Activated CD8-positive, alpha-beta memory T cell treated with anti-CD3 and anti-CD28 coated beads for 36 hours (primary cell): ENCODE measurements around the gene TBX4. TPM values are rescaled to one million over a fixed set of nuclear protein-coding genes. Genes with fewer than 3 reads are reported as not detected.
"Not testable (repeated sequence)": the region's sequence is repeated elsewhere in the genome, so short reads cannot be mapped to it uniquely, and the experiment has no call there.

Experiments used
- CTCF ChIA-PET: fragments of 350-600 bp; sonication (Branson Sonifier 250); formaldehyde crosslinking; loops from one replicate; lab custom pipeline; 2021; ENCODE audit warnings: antibody characterized with exemption; lab: Charles Lee
- POLR2A ChIA-PET: fragments of 350-600 bp; sonication (Branson Sonifier 250); formaldehyde crosslinking; loops from one replicate; lab custom pipeline; 2021; ENCODE audit warnings: antibody characterized with exemption; lab: Charles Lee
- total RNA-seq, 2 experiments: library from RNA; stranded (reverse); gene quantifications; one replicate each; pipeline ENCODE4 v1.2.3, GENCODE V29; 2021

The TBX4 gene
- total RNA-seq, 2 experiments from 2014 or later, result not detected

DNA sequence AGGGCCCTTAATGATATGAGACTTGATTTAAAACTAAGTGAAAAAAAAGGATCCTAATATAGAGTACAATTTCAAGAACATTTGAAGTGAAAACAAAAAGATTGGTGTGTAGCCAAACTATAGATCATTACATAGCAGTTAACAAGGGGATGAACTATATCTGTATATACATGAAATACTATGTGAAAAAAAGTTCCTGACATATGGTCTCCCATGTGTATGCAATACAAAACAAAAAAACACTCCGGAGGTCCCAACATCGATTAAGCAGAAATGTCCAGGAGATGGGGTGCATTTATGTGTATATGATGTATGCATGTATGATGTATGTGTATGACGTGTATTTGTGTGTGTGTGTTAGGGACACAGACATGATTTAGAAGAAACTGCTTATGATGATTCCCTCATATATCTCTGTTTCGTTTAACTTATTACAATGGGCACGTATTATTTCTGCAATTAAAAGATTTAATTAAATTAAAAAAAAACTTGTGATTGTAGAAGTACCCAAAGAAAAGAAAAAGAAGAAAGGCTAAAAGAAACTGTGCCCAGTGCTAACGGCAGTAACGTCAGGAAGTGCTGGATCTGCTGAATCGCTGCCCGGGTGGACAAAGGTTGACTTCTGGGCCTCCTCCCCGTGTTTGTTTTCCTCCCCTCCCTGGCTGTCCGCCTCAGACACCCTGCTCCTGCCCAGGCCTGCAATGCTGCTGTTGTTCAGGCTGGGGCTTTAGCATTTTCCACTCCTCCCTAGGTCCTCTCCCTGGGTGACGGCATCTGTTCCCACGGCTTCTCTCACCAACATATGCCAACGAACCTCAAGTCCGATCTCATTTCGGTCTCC is 36.9 kb downstream of the TBX4 start:
- POLR2A ChIA-PET, result no interaction called here
- CTCF ChIA-PET, result no interaction called here

DNA sequence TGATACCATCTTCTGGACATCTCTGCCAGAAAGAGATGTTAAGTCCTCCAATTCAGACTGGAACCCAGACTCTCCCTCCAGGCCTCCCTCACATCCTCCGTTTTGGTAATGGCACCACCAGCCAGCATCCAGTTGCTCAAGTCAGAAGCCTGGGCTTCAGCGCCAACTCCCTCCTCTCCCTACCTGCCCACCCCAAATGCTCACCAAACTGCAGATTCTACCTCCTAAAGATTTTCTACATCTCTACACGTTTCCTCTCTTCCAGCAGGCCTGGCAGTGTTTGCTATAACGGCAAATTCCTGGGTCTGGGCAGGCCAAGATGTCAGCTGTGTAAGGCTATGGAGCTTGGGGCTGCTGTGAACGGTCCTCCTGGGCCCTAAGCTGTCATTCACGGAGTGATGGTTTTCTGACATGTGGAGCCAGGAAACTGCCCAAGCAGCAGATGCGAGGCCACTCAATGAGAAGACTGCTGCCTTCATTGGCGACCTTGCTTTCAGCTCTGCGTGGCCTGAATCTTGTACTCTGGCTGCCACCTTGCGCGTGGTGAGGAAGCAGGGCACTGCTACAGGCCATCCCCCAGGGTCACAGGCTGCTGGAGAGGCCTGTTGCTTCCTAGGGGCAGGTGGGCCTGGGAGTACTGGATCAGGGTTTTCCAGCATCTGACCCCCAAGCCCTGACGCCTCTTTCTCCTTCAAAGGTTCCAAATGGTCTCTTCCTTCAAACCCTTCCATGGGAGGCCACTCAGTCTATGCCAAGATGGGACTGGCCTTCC is 37.7 kb downstream of the TBX4 start:
- ChIA-PET POLR2A (no interaction called here), CTCF (no interaction called here)

DNA sequence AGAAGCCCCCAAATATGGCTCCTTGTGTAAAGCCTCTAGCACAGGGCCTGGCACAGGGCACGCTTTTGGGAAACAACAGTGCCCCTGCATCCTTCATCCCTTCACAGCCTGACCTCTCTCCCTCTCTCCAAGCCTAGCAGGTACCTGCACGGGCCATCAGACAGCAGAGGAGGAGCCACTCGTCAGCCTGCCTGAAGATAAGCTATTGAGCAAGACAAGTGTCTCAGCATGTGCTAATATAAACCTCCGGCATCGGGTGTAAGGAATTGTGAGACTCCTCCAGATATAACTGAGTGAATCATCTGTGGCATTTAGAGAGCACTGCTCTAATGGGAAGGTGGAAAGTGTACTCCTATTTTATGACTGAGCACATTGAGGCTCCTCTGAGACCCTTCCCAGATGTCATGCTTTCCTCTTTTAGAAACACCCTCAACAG is 38.3 kb downstream of the TBX4 start:
- CTCF ChIA-PET, result no interaction called here
- POLR2A ChIA-PET, result no interaction called here

DNA sequence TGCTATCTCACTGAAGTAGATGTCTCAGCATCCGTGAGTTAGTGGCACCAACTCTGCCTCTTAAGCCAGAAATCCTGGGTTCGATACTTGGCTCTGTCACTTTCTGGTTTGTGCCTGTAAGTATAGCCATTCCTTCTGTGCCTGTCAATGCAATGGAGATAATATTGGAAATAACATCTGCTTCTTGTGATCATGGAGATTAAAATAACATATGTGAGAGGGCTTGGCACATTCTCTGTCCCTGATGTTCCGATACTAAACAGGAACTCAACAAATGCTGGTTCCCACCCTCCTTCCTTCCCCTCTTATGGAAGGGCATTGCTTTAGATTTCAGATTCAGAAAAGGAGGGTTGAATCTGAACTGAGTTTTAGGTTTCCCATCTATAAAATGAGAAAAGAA is 39.8 kb downstream of the TBX4 start:
- ChIA-PET POLR2A (no interaction called here), CTCF (no interaction called here)

DNA sequence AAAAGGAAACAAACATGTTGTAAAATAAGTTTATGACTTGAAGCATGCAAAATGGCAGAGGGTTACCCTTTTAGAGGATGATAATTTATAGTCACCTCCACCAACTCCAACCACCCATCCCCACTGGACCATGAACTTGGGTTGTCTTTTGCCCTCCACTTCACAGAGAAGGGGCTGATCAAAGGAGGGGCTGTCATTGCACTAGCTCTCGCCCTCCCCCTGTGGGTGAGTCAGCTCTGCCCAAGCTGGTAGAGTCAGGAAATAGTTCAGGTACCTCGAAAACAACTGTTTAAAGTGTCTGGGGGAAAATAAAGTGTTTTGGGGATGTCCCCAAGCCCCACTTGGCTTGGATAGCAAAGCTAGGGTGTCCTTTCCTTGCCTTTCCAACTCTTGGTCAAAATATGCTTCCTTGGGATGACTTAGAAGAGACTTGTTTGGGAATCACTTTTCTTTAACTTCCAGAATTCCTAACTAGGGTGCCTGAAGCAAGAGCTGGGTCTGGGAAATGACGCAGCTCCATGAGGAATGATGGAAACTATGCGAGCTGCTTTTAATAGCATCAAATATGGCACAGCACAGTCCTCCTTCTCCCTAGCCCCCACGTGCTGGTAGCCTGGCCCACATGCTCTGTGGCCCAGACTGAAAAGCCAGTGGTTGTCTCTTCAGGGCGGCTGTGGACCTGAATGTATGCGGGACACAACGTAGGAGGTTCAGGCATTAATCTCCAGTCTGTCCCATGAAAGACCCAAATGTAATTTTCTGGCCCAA is 40.7 kb downstream of the TBX4 start:
- ChIA-PET POLR2A (no interaction called here), CTCF (no interaction called here)

DNA sequence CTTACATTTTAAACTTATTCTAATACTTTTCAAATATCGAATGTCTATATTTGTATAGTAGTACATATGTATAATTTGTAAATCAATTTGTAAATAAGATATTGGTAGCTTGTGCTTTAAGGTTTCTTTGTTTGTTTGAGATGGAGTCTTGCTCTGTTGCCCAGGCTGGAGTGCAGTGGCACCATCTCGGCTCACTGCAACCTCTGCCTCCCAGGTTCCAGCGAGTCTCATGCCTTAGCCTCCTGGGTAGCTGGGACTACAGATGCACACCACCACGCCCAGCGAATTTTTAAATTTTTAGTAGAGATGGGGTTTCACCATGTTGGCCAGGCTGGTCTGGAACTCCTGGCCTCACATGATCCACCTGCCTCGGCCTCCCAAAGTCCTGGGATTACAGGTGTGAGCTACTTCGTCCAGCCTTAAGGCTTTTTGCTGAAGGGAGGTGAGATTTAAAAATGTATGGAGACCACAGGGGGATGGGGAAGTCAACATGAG is 41.7 kb downstream of the TBX4 start:
- CTCF ChIA-PET, POLR2A ChIA-PET: not testable (repeated sequence)

DNA sequence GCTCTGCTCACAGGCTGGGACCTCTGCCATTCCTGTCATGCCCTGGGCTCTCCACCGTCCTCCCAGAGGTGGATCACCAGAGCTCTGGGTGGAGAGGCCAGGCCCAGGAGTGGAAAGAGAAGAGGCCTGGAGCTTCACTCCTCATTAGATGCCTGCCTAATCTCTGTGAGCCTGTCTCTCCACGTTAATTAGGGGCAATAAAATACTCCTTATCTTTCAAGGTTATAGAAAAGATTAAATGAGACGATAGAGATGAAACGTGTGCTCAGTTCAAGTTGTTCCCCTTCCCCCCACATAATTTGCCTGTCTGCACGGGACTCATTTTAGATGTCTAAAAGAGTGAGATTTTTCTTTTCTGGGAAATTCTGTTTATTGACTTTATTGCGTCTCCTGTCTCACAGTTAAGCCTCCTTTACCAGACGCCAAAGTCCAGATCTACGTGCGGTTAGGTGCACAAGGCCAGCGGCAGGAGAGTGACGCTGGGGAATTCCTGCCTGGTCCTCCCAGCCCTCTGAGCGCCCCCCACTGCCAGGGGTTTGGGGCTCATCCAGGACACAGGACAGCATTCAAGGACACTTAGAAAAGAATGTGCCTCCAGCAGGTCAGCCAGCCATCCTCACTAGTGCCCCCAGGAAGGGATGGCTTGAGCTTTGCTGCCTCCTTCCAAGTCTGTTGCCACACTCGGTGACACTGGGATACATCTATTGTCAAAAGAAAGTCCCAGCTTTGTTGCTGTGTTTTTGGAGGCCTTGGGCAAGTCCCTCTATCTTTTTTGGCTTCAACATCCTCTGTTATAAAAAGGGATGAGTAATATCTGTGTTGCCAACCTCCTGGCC is 42.3 kb downstream of the TBX4 start:
- POLR2A ChIA-PET, result interaction anchor here (0.5 kb wide), 1 partner anchor 25 kb away, joined by 7 read pairs; no protein-coding TSS in a partner anchor
- CTCF ChIA-PET, result no interaction called here

DNA sequence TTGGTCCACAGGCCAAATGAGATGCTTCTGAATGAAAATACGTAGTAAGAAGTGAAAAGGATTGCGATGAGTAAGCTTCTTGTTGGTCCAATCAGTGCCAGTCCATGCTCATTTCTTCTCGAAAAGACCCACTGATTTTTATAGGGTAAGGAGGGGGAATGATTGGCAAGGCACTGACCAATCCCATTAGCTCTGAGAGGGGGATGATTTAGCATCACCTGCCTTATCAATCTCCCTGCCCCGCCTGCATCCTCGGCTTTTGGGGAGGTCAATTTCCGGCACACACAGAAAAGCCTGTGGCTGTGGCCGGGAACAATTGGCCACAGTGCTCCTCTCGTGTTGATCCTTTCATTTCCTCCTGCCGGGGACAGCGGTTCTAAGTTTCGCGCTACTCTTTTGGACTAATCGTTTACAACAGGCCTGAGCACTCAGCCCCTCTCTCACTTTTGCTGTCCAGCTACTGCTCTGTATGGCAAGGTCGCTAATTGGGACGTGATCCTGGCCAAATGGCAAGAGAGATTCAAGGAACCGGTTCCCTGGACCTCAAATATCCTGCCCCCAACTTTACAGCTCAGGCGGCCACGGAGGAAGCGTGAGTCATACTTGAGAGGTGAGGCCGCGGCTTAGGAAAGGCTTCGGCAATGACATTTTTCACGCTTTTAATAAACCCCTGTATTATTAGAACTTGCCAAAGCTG is 43.1 kb downstream of the TBX4 start:
- ChIA-PET CTCF (no interaction called here), POLR2A (interaction anchor here (0.5 kb wide), 1 partner anchor 25 kb away, joined by 7 read pairs; no protein-coding TSS in a partner anchor)

DNA sequence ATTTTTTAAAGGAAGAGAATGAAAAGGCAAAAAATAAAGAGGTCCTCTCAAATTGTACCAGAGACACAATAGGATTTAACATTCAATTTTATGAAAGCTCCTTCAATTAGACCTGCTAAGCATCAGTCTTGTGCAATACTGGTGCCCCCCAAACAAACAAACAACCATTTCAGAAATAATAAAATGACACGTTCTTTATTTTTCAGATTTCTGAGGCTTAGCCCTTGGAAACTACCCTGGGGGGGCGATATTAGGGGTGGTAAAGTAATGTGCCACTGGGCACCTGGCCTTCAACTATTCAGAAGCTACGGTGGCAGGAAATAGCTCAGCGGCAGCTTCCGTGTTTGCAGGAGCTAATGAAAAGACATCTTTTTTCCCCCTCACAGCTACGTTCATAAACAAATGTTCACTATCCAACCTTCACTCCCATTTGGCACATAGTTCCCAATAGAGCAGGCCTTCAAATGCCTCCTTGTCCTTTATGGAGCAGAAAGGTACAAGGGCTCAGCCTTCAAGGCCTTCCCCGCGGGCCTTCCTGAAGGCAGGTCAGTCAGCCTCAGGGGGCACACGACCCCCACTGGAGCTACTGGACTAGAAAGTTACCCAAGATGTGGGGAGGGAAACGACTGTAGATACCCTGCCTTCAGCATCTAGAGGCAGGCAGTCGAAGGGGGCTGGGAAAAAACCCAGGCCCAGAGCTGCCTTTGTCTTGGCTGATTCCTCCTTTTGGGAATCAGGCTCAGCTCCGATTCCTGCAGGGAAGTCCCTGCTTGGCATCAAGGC is 44.1 kb downstream of the TBX4 start:
- CTCF ChIA-PET, result interaction anchor here (0.7 to 1.3 kb wide), 2 partner anchors 35 to 84 kb away, joined by 4 to 5 read pairs; no protein-coding TSS in a partner anchor
- POLR2A ChIA-PET, result no interaction called here

DNA sequence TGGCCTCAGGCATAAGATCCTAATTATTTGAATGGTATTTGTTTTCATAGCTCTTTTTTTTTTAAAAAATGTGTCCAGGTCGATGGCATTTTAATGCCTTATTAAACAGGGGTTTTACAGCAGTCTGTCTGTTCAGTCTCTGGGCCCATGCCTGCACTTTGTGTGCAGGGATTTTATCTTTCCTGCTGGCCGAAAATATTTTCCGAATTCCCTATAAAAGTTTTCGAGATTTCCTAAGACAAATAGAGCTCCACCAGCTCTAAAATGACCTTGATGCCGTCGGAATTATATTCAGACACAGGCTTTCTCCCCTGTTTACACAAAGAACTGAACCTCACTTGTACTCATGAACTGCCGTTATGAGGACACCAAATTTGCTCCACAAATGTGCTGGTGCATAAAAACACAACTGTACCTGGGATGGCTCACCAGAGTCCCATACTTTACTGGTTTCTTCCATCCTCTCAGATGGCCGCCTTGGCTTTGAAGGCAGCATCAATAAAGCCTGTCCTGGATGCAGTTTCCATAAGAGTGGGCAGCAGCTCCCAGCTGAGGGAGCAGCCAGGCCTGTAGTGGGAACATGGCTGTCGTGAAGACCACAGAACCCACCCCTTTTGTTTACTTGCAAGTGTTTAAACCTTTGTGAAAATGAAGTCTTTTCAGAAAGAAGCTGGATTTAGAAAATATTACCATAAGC is 44.9 kb downstream of the TBX4 start:
- POLR2A ChIA-PET, result interaction anchor here (0.6 kb wide), 1 partner anchor 52 kb away, joined by 3 read pairs; no protein-coding TSS in a partner anchor
- CTCF ChIA-PET, result interaction anchor here (0.7 to 1.3 kb wide), 2 partner anchors 35 to 85 kb away, joined by 4 to 5 read pairs; no protein-coding TSS in a partner anchor

DNA sequence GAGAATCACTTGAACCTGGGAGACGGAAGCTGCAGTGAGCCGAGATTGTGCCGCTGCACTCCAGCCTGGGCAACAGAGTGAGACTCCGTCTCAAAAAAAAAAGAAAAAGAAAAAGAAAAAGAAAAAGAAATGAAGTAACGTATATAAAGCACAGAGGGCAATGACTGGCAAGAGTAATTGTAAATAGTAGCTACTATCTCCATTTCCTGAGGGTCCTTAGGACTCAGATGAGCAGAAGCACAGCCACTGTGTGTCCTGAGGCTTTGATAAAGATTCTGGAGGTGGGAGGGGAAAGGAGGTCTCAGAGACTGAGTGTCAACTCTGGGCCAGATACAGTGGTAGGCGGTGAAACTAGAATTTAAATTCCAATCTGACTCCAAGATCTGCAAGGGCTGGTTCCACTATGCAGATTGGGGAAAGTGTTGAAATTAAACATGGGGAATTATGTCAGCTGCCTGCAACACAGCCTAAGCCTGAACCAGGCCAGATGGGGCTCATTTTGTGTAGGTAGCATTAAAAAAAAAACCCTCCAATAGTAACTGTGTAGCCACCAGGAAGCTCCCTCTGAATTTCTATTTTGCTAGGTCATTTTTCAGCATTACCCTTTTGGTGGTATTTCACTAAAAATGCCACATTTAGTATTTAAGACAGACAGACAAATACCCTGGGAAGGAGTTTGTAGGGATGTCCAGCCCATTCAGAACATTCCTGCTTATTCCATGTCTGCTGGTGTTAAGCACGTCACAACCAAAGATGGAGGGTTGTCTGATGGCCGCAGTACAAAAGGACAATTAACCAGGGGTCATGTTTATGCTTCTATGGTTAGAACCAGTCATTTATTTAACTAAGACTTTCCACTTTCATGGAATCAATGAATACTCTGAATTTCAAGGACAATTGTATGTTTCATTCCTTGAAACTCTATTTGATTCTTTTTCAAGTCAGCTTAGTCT is 46.1 kb downstream of the TBX4 start:
- CTCF ChIA-PET, result no interaction called here
- POLR2A ChIA-PET, result interaction anchor here (0.6 kb wide), 1 partner anchor 53 kb away, joined by 3 read pairs; no protein-coding TSS in a partner anchor

DNA sequence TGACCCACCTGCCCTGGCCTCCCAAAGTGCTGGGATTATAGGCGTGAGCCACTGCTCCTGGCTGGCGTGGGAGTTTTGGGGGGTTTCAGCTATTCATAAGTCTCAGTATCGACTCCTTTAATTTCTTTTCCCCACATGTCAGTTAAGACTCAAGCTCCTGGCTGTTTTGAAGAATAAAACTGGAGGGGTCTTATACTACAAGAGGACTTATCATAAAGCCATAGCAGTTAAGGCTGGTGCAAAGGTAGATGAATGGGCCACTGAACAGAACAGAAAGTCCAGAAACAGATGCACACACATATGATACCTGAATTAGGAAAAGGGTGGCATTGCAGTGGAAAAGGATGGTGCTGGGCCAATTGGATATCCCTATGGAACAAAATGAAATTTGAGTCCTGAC is 47.4 kb downstream of the TBX4 start:
- POLR2A ChIA-PET, result no interaction called here

DNA sequence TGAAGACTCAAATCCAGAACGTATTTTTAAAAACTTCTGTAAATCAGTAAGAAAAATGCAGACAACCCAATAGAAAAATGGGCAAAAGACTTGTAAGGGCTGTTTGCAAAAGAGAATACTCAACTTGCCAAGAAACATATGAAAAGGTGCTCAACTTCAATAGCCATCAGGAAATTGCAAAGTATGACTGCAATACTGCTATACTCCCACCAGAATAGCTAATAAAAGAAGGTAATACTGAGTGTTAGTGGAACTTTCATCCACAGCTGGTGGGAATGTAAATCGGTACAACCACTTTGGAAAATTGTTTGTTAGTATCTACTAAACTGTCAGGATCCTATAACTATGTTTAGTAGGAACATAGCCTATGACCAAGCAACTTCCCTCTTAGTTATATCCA is 48.1 kb downstream of the TBX4 start:
- POLR2A ChIA-PET, result no interaction called here
- CTCF ChIA-PET, result no interaction called here

More for the DNA sequence above, 47.4 kb downstream of the TBX4 start:
- CTCF ChIA-PET, result interaction anchor here (0.6 kb wide), 1 partner anchor 518 kb away, joined by 3 read pairs; no protein-coding TSS in a partner anchor

DNA sequence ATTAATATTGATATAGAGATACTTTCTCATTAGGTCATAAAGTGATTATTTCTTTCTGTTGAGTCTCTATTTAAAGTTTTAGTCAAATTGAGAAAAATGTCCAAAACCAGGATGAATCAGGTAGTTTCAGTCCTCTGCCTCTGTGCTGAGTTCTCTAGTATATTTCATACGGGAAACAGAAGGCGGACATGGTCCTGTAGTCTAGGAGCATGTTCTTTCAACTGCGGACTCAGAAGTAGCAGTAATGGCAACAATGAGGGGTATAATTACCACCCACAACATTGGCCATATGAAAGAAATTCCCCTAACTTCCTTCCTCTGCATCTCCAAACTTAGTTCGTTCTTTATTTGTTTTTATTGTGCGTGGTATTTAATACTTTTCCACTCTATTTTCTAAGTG is 50.1 kb downstream of the TBX4 start:
- ChIA-PET POLR2A (no interaction called here), CTCF (no interaction called here)

DNA sequence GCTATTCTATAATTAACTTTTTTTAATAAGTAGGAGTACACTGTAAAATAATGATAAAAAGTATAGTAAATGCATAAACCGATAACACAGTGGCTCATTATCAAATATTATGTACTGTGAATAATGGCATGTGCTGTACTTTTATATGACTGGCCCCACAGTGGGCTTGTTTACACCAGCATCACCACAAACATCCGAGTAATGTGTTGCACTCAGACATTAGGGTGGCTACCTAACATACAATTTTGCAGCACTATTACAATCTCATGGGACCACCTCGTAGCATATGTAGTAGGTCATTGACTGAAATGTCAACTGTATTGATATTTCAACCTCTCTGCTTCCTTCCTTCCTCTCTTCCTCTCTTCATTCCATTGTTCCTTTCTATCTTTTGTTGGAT is 51.7 kb downstream of the TBX4 start:
- CTCF ChIA-PET, result no interaction called here
- POLR2A ChIA-PET, result no interaction called here
